ENCODE measurements around the gene CHFR. TPM values are rescaled to one million over a fixed set of nuclear protein-coding genes. Genes with fewer than 3 reads are reported as not detected.
"Not testable (repeated sequence)": the region's sequence is repeated elsewhere in the genome, so short reads cannot be mapped to it uniquely, and the experiment has no call there.

Gene CHFR
- total RNA-seq, 1 donor, result 24.3 TPM

DNA sequence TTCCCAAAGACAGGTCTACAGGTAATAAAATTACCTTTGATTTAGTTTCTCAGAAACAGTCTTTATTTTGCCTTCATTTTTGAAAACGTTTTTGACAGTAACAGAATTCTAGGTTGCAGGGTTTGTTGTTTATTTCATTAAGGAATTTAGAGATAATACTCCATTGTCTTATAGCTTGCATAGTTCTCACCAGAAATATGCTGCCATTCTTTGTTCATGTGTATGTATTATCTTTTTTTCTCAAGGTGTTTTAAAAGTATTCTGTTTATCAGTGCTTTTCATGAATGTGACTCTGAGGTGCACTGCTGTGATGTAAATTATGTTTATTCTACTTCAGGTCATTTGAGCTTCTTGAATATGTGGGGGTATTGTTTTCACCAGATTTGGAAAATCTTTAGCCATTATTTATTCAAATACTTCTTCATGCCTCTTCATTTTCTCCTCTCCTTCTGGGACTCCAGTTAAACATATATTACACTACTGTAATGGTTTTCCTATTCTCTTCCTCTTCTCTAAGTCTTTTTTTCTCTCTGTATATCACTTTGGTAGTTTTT is 36.0 kb upstream of the CHFR start:
- TF ChIP-seq, protein P1, sequence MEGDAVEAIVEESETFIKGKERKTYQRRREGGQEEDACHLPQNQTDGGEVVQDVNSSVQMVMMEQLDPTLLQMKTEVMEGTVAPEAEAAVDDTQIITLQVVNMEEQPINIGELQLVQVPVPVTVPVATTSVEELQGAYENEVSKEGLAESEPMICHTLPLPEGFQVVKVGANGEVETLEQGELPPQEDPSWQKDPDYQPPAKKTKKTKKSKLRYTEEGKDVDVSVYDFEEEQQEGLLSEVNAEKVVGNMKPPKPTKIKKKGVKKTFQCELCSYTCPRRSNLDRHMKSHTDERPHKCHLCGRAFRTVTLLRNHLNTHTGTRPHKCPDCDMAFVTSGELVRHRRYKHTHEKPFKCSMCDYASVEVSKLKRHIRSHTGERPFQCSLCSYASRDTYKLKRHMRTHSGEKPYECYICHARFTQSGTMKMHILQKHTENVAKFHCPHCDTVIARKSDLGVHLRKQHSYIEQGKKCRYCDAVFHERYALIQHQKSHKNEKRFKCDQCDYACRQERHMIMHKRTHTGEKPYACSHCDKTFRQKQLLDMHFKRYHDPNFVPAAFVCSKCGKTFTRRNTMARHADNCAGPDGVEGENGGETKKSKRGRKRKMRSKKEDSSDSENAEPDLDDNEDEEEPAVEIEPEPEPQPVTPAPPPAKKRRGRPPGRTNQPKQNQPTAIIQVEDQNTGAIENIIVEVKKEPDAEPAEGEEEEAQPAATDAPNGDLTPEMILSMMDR (IDR thresholded peaks at IDR 0.05; ENCODE audit: insufficient read depth, low read length), result no peak
- no peak for DNase-seq (ENCODE audit: low read depth)
- H3K4me3 ChIP-seq (ENCODE audit: low read depth, low read length), result no peak overlapping the region

DNA sequence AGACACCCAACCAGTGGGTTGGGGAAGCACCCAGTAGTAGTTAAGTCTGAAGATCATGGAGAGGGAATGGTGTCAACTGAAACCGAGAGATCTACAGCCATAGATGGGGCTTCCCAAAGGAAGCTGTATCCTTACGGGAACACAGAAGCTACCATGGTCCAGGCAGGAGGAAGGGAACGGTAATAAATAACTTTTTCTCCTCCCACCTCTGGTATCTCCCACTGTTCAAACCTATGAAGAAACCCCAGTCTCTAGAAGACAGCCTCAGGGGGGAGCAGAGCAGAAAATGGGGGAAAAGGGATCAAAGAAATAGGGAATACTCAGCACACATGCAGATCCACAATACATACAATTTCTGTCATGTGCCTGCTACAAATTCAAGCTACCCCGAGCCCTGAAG is 35.3 kb upstream of the CHFR start:
- no peak overlapping the region for H3K4me3 ChIP-seq (ENCODE audit: low read depth, low read length)
- DNase-seq (ENCODE audit: low read depth), result no peak
- TF ChIP-seq, protein P1 (IDR thresholded peaks at IDR 0.05; ENCODE audit: insufficient read depth, low read length), result no peak

DNA sequence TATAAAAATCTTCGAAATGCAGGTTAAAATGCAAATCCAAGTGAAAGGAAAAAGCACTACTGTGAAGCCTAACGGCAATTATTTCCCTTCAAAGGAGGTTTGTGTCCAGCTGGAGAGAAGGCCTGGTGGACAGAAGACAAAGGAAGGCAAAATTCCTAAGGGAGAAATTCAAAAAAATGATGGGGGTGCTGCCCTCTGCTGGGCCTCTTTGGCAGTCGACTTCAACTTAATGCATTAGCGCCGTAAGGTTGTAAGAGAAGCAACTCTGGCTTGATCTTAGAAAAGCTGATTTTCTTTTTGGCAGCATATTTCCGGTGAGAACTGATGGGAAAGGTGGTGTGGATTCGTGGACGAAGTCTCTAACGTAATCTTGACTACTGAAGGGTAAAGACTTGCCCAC is 34.3 kb upstream of the CHFR start:
- TF ChIP-seq, protein P1 (IDR thresholded peaks at IDR 0.05; ENCODE audit: insufficient read depth, low read length), result no peak
- no peak for DNase-seq (ENCODE audit: low read depth)
- no peak overlapping the region for H3K4me3 ChIP-seq (ENCODE audit: low read depth, low read length)

DNA sequence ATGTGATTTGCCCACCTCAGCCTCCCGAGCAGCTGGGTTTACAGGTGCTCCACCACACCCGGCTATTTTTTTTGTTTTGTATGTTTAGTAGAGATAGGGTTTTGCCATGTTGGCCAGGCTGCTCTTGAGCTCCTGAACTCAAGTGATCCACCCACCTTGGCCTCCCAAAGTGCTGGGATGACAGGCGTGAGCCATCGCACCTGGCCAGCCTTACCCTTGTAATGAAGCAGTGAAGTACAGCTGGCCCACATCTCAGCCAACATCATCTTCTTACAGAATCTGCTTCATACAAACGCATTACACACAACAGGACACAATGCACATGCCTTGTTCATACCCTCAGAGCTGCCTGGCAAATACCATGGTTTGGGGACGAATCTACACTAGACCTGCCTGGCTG is 31.3 kb upstream of the CHFR start:
- TF ChIP-seq, protein P1 (IDR thresholded peaks at IDR 0.05; ENCODE audit: insufficient read depth, low read length), result no peak
- H3K4me3 ChIP-seq (ENCODE audit: low read depth, low read length), result no peak overlapping the region
- DNase-seq (ENCODE audit: low read depth), result no peak

DNA sequence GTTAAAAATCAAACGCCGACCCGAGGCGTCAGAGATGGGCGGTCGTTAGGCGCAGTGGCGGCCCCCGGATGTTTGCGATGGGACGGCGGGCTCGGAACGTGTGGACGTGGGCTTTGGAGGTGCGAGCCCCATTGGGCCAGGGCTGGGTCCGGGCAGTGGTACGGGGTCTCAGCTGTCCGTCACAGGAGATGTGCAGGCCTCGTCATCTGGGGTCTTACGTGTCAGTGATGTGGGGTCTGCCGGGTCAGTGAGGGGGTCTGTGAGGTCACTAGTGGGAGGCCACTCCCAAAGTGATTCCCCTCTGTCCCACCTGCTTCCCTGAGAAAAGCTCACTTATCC is 21.6 kb upstream of the CHFR start:
- TF ChIP-seq, protein P1 (IDR thresholded peaks at IDR 0.05; ENCODE audit: insufficient read depth, low read length), result no peak
- no peak for DNase-seq (ENCODE audit: low read depth)
- H3K4me3 ChIP-seq (ENCODE audit: low read depth, low read length), result peak overlapping the region; percentile 74

DNA sequence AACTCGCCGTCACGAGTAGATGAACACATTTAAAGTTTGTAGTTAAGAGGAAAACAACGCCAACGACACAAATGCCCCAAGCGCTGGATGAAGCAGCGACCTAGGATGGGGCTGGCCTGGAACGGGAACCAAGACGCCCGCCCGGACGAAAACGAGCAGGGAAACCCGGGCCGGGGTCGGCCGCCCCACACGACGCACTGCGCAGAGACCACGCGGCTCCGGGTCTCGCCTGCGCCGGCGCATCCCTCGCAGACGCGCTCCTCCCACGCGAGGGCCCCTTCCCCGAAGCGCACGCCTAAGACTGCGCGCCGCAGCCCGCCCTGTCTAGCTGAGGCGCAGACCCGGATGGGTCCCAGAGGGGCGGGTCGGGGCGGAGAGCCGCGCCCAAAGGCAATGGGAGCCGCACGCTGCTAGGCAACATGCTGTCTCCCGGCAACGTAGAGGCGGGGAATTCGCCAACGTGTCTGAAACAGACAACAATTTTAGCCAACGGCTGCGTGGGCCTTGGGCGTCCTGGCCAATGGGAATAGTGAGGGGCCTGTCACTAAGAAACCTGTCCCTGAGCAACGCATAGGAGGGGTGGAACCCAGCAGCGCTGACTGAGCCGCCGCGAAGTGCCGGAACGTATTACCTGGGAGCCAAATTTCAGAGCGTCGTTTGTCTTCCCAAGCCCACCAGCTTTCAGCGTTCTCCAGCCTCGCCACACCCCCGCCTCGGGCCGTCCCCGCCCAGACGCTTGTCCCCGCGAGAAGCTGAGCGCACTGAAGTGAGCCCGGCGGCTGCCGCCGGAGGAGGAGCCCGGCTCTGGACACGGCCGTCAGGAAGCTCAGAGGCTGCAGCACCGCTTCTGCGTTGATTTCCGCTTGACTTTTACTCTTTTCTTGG is 21.0 kb upstream of the CHFR start:
- TF ChIP-seq, protein P1 (IDR thresholded peaks at IDR 0.05; ENCODE audit: insufficient read depth, low read length), result no peak
- DNase-seq (ENCODE audit: low read depth), result peak; percentile 95
- peak overlapping the region; percentile 74 for H3K4me3 ChIP-seq (ENCODE audit: low read depth, low read length)

DNA sequence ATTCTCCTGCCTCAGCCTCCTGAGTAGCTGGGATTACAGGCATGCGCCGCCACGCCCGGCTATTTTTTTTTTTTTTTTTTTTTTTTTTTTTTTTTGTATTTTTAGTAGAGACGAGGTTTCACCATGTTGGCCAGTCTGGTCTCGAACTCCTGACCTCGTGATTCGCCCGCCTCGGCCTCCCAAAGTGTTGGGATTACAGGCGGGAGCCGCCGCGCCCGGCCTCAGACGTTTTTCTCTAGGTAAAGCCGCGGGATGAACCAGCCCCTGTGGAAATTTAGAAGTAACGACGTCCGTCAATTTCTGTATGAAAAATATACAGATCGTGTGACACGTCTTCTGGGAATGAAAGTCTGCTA is 20.4 kb upstream of the CHFR start:
- H3K4me3 ChIP-seq (ENCODE audit: low read depth, low read length), result peak overlapping the region; percentile 74
- DNase-seq (ENCODE audit: low read depth), result not testable (repeated sequence)
